Left lung (tissue), 10 donors: ENCODE data around the gene TMEM98. TPM values are rescaled to one million over a fixed set of nuclear protein-coding genes. Genes with fewer than 3 reads are reported as not detected.
"Not testable (repeated sequence)": the region's sequence is repeated elsewhere in the genome, so short reads cannot be mapped to it uniquely, and the experiment has no call there.

Source experiments
- ATAC-seq: fragments of 200-7000 bp; cut with Tn5 transposase; one replicate; pipeline ENCODE4 v1.9.1; 2020; ENCODE audit warnings: moderate library complexity
- DNase-seq, 4 donors: peaks; one replicate each; pipeline ENCODE4 v3.0.0-alpha.2; 2013 to 2020
- H3K27ac ChIP-seq, 2 donors: fragments of 200-600 bp; sonication (generic) in 1 of 2; one replicate each; pipeline versions ENCODE4 v1.5.0 to v1.8.0; 2020 to 2021
- H3K27me3 ChIP-seq, 2 donors: fragments of 200-600 bp; sonication (generic) in 1 of 2; one replicate each; pipeline versions ENCODE4 v1.5.0 to v1.8.0; 2020 to 2021
- H3K36me3 ChIP-seq, 2 donors: fragments of 200-600 bp; sonication (generic) in 1 of 2; one replicate each; pipeline versions ENCODE4 v1.5.0 to v1.8.0; 2020 to 2021
- H3K4me1 ChIP-seq, 2 donors: fragments of 200-600 bp; one replicate each; pipeline ENCODE4 v1.8.0; 2021
- H3K4me3 ChIP-seq, 2 donors: fragments of 200-600 bp; sonication (generic) in 1 of 2; one replicate each; pipeline versions ENCODE4 v1.5.0 to v1.8.0; 2020 to 2021; ENCODE audit warnings: mild to moderate bottlenecking in 1 of 2
- H3K9me3 ChIP-seq, 2 donors: fragments of 200-600 bp; sonication (generic) in 1 of 2; one replicate each; pipeline versions ENCODE4 v1.5.0 to v1.8.0; 2020 to 2021
- intact Hi-C, 2 donors: fragments of 100-400 bp; cut with DNase I; formaldehyde crosslinking; loops; one replicate each; pipeline versions ENCODE4 v1.11.2 to v1.14.2; 2022
- polyA plus RNA-seq, 6 donors: library from polyadenylated mRNA; unstranded; fragments of 120-200 nt; gene quantifications; one replicate each; pipeline ENCODE4 v1.2.1, GENCODE V29; 2013; ENCODE audit not compliant: insufficient read length in 6 of 6
- total RNA-seq, 2 donors: library from RNA; stranded (reverse); fragmentation: NEBNext Ultra II Directional; extraction: Animal tissue kit (Norgen Biotek cat#: 25700); gene quantifications; one replicate each; pipeline ENCODE4 v1.2.1, GENCODE V29; 2021
- TF ChIP-seq, protein P1 (sequence below), 2 donors: fragments of 200-600 bp; sonication (generic) in 1 of 2; IDR thresholded peaks; one replicate each; pipeline versions ENCODE4 v1.5.0 to v1.8.0; 2021; ENCODE audit warnings: antibody characterized with exemption in 2 of 2
- donor health status: DM: no; HTN: yes; CAD: no.
- donor health status: DM: no; HTN: no; CAD: no.

TMEM98 gene
- total and polyA plus RNA-seq, 8 donors = 57.1 to 313 (median 267) TPM

GRCh38 chr17:32920293-32920692, 7.7 kb upstream of the TMEM98 start:
- no peaks in the 10 kb centered on the region for H3K4me1 ChIP-seq
- TF ChIP-seq, protein P1, sequence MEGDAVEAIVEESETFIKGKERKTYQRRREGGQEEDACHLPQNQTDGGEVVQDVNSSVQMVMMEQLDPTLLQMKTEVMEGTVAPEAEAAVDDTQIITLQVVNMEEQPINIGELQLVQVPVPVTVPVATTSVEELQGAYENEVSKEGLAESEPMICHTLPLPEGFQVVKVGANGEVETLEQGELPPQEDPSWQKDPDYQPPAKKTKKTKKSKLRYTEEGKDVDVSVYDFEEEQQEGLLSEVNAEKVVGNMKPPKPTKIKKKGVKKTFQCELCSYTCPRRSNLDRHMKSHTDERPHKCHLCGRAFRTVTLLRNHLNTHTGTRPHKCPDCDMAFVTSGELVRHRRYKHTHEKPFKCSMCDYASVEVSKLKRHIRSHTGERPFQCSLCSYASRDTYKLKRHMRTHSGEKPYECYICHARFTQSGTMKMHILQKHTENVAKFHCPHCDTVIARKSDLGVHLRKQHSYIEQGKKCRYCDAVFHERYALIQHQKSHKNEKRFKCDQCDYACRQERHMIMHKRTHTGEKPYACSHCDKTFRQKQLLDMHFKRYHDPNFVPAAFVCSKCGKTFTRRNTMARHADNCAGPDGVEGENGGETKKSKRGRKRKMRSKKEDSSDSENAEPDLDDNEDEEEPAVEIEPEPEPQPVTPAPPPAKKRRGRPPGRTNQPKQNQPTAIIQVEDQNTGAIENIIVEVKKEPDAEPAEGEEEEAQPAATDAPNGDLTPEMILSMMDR (IDR thresholded peaks at IDR 0.05) = no peak
- H3K27ac ChIP-seq = no peak overlapping the region
- DNase-seq = no peak
- H3K4me3 ChIP-seq = no peak overlapping the region
- no peaks in the 10 kb centered on the region for H3K36me3 ChIP-seq
- no peaks in the 10 kb centered on the region for H3K9me3 ChIP-seq
- no peak for ATAC-seq
- H3K27me3 ChIP-seq = no peaks in the 10 kb centered on the region
- intact Hi-C loops = no loop called here

- no peak for DNase-seq
- TF ChIP-seq, protein P1 (IDR thresholded peaks at IDR 0.05) = no peak
- Histone ChIP-seq H3K4me3 (no peak overlapping the region), H3K27me3 (peaks cover 0 to 3% of the 10 kb centered on the region in 2 donors), H3K36me3 (no peaks in the 10 kb centered on the region), H3K27ac (no peak overlapping the region), H3K4me1 (no peaks in the 10 kb centered on the region), H3K9me3 (no peaks in the 10 kb centered on the region)
- intact Hi-C loops = no loop called here
- ATAC-seq = no peak
Measured at GRCh38 chr17:32921017-32921416, 6.9 kb upstream of the TMEM98 start.

DNA sequence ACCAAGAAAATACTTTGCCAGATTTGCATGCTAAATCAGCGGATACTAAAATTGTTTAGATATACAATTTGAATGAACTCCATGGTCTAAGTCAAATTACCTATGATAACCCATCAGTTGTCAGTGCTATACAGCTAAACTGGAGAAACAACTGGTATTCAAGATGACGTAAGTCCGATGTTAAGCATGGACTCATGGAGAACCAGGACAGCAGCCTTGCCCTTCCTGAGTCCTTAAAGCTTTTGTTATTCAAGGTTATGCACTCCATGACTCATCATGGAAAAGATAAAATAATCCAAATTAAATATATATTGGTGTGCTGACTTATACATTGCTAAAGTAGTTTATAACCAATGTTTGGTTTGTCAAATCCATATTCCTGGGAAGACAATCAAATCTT, 4.0 kb upstream of the TMEM98 start:
- H3K4me1 ChIP-seq, H3K9me3 ChIP-seq, H3K4me3 ChIP-seq, intact Hi-C loops, DNase-seq, H3K36me3 ChIP-seq, H3K27ac ChIP-seq, ATAC-seq: not testable (repeated sequence)
- H3K27me3 ChIP-seq = peaks cover 0 to 32% of the 10 kb centered on the region in 2 donors

GRCh38 chr17:32926183-32926582, 1.8 kb upstream of the TMEM98 start:
- intact Hi-C loops = no loop called here
- no peaks in the 10 kb centered on the region for H3K36me3 ChIP-seq
- H3K4me1 ChIP-seq = peaks cover 5 to 9% of the 10 kb centered on the region in 2 donors
- ATAC-seq = no peak
- no peaks in the 10 kb centered on the region for H3K9me3 ChIP-seq
- DNase-seq = no peak
- TF ChIP-seq, protein P1 (IDR thresholded peaks at IDR 0.05) = no peak
- no peak overlapping the region for H3K4me3 ChIP-seq
- no peak overlapping the region for H3K27ac ChIP-seq
- H3K27me3 ChIP-seq = peaks cover 0 to 54% of the 10 kb centered on the region in 2 donors

GRCh38 chr17:32926789-32927188, 1.2 kb upstream of the TMEM98 start:
- H3K9me3 ChIP-seq, ATAC-seq, H3K4me1 ChIP-seq, H3K4me3 ChIP-seq, H3K36me3 ChIP-seq, H3K27ac ChIP-seq, intact Hi-C loops, DNase-seq: not testable (repeated sequence)
- H3K27me3 ChIP-seq = peaks cover 0 to 57% of the 10 kb centered on the region in 2 donors

- no peak for ATAC-seq
- TF ChIP-seq, protein P1 (IDR thresholded peaks at IDR 0.05) = no peak
- intact Hi-C loops = no loop called here
Measured at GRCh38 chr17:32927201-32927723, 691 bp upstream of the TMEM98 start.

More at GRCh38 chr17:32927201-32927723, 691 bp upstream of the TMEM98 start:
- Histone ChIP-seq H3K27ac (peak overlapping the region in 1 of 2 donors; percentile 81), H3K4me1 (peaks cover 5 to 9% of the 10 kb centered on the region in 2 donors), H3K36me3 (no peaks in the 10 kb centered on the region), H3K27me3 (peaks cover 0 to 57% of the 10 kb centered on the region in 2 donors), H3K4me3 (peak overlapping the region; percentile 36 to 44), H3K9me3 (no peaks in the 10 kb centered on the region)
- DNase-seq = no peak
